Astrocyte (in vitro differentiated cells and primary cell): ENCODE measurements around the gene LLCFC1.

Experiments used
- CTCF ChIP-seq: IDR thresholded peaks from 2 replicates; pipeline ENCODE4 v1.5.1; 2011; ENCODE audit warnings: low read depth, mild to moderate bottlenecking, inconsistent platforms, low read length, moderate library complexity; ENCODE audit not compliant: insufficient read depth
- EZH2 ChIP-seq: IDR thresholded peaks from 2 replicates; pipeline ENCODE4 v1.6.1; 2012; ENCODE audit warnings: mild to moderate bottlenecking, low read length, inconsistent platforms; ENCODE audit not compliant: insufficient read depth

GRCh38 chr7:142925413-142925812 lies 13.9 kb upstream of the LLCFC1 start:
- TF ChIP-seq CTCF (no peak), EZH2 (no peak)
